Common myeloid progenitor, CD34-positive (primary cell): ENCODE data around the gene KRT32.

Experiments used
- CTCF ChIA-PET: fragments of 350-600 bp; sonication (Branson Sonifier 250); formaldehyde crosslinking; loops from one replicate; lab custom pipeline; 2021; ENCODE audit warnings: antibody characterized with exemption; lab: Charles Lee
- POLR2A ChIA-PET: fragments of 350-600 bp; sonication (Branson Sonifier 250); formaldehyde crosslinking; loops from one replicate; lab custom pipeline; 2021; ENCODE audit warnings: antibody characterized with exemption; lab: Charles Lee
- DNase-seq, 3 donors: peaks; one replicate each; pipeline versions ENCODE4 v3.0.0 to v3.0.0-alpha.2; 2013
- H3K27ac ChIP-seq, 2 experiments: 1 replicate in 1 of 2; 2 replicates in 1 of 2; pipeline ENCODE4 v1.7.0; 2013; ENCODE audit warnings: inconsistent platforms in 2 of 2, low read length in 2 of 2, mild to moderate bottlenecking in 2 of 2, low read depth in 1 of 2, moderate library complexity in 1 of 2; ENCODE audit not compliant: severe bottlenecking in 2 of 2, insufficient read depth in 1 of 2, poor library complexity in 1 of 2
- H3K27me3 ChIP-seq, 5 experiments: replicated peaks in 2 of 5; 1 replicate in 3 of 5; 2 replicates in 2 of 5; pipeline versions ENCODE4 v1.6.1 to v1.7.0; 2013; ENCODE audit warnings: low read length in 4 of 5, mild to moderate bottlenecking in 2 of 5, moderate library complexity in 2 of 5, inconsistent platforms in 1 of 5; ENCODE audit not compliant: insufficient read depth in 5 of 5, control insufficient read depth in 4 of 5
- H3K36me3 ChIP-seq, 4 experiments: 1 replicate in 2 of 4; 2 replicates in 2 of 4; pipeline versions ENCODE4 v1.6.1 to v1.7.0; 2013; ENCODE audit warnings: low read length in 3 of 4, control low read depth in 1 of 4, mild to moderate bottlenecking in 1 of 4; ENCODE audit not compliant: control insufficient read depth in 4 of 4, insufficient read depth in 4 of 4
- H3K4me1 ChIP-seq, 4 experiments: 1 replicate in 3 of 4; 2 replicates in 1 of 4; pipeline versions ENCODE4 v1.6.1 to v1.7.1; 2013; ENCODE audit warnings: low read length in 3 of 4, mild to moderate bottlenecking in 3 of 4, control low read depth in 1 of 4, inconsistent platforms in 1 of 4, moderate library complexity in 1 of 4; ENCODE audit not compliant: control insufficient read depth in 4 of 4, insufficient read depth in 4 of 4; ENCODE audit errors: control extremely low read depth in 1 of 4
- H3K4me3 ChIP-seq, 7 experiments: 1 replicate in 4 of 7; 2 replicates in 3 of 7; pipeline versions ENCODE4 v1.5.1 to v1.7.0; 2013; ENCODE audit warnings: mild to moderate bottlenecking in 7 of 7, low read length in 6 of 7, moderate library complexity in 6 of 7, inconsistent platforms in 2 of 7, low read depth in 2 of 7, control low read depth in 1 of 7; ENCODE audit not compliant: insufficient read depth in 4 of 7, control insufficient read depth in 1 of 7; ENCODE audit errors: extremely low read depth in 1 of 7
- H3K9me3 ChIP-seq, 5 experiments: 1 replicate in 4 of 5; 2 replicates in 1 of 5; pipeline versions ENCODE4 v1.6.1 to v1.7.1; 2013; ENCODE audit warnings: low read length in 4 of 5, mild to moderate bottlenecking in 2 of 5, inconsistent platforms in 1 of 5, low read depth in 1 of 5, moderate library complexity in 1 of 5; ENCODE audit not compliant: control insufficient read depth in 4 of 5, insufficient read depth in 2 of 5; ENCODE audit errors: control extremely low read depth in 1 of 5
- WGBS: methylation state at CpG from one replicate; pipeline ENCODE4 v1.1.5; 2013; ENCODE audit not compliant: insufficient coverage; 5-methylcytosine and 5-hydroxymethylcytosine counted together

The KRT32 gene

GRCh38 chr17:41492351-41492750, 25.2 kb upstream of the KRT32 start:
- Histone ChIP-seq H3K4me1 (peaks cover 0 to 7% (median 4%) of the 10 kb centered on the region in 4 experiments), H3K27me3 (peaks cover 0 to 2% (median 0%) of the 10 kb centered on the region in 5 experiments), H3K9me3 (no peaks in the 10 kb centered on the region), H3K4me3 (no peak overlapping the region), H3K27ac (no peak overlapping the region), H3K36me3 (no peaks in the 10 kb centered on the region)
- POLR2A ChIA-PET, result no interaction called here
- no peak for DNase-seq
- CTCF ChIA-PET, result interaction anchor here (0.8 to 1.7 kb wide), 2 partner anchors 43 to 155 kb away, joined by 3 to 4 read pairs; no protein-coding TSS in a partner anchor
- 76% methylated on average over 5 of the region's 6 CpGs for WGBS

DNA sequence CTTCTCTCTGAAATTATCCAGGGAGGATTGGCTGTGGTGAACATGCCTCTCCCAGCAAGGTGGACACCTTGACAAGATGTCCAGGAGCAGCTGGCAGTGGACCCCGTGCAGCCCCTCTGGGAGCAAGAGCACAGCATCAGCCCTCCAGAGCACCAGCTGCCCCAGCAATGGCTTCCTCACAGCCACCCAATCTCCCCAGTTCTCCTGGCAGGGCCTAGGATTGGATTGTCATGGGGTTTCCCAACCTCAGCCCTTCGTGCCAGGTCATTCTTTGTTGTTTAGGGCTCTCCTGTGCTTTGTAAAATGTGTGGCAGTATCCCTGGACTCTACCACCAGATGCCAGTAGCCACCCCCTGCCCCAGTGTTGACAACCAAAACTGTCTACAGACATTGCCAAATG, 24.3 kb upstream of the KRT32 start:
- H3K4me3 ChIP-seq, result no peak overlapping the region
- peaks cover 0 to 5% (median 0%) of the 10 kb centered on the region in 4 experiments for H3K4me1 ChIP-seq
- ChIA-PET POLR2A (no interaction called here), CTCF (interaction anchor here (1.2 kb wide), 1 partner anchor 57 kb away, joined by 3 read pairs; no protein-coding TSS in a partner anchor)
- 64% methylated on average over 2 of the region's 2 CpGs for WGBS
- no peak overlapping the region for H3K27ac ChIP-seq
- no peak for DNase-seq
- no peaks in the 10 kb centered on the region for H3K36me3 ChIP-seq
- peaks cover 0 to 2% (median 0%) of the 10 kb centered on the region in 5 experiments for H3K27me3 ChIP-seq
- no peaks in the 10 kb centered on the region for H3K9me3 ChIP-seq

DNA sequence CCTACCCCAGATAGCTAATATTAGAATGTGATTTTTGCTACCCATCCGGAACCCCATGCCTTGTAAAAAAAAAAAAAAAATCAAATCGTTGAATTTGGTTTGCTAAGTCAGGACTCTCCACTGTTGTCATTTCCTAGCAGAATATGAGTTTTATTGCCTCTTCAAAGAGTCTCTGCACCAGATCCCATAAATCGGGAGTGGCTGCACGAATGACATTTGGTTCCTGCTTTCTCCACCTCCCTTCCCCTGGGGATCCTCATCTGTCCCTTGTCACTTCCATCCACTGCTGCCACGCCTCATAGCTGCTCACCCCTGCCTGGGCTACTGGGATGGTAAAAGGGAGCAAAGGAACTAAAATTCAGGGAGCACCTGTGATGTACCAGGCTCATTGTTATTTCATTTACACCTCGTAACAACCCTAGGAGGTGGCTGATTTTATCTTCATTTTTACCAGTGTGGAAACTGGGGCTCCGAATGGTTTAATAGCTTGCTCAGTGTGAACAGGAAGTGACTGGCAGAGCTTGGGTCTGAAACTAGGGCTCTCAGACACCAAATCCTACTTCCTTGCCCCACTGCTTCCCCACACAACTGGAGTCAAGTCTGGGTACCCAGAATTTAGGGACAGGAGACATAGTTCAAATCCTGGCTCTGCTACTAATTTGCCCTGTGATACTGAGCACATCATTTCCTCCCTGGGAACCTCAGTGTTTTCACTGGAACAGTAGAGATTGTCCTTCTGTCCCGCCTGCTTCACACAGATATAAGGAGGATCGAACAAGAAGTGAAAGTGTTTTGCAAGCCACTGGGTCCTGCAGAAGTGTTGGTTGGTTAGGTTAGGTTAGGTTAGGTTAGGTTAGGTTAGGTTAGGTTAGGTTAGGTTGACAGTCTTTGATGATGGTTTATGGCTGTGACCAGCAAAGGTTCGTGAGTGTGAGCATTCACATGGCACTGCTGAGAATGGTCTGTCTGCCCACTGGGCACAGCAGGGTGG, 23.1 kb upstream of the KRT32 start:
- CTCF ChIA-PET, result interaction anchor here (0.8 to 1.2 kb wide), 2 partner anchors 58 to 173 kb away, joined by 3 to 4 read pairs; no protein-coding TSS in a partner anchor
- Histone ChIP-seq H3K27me3 (peaks cover 0 to 2% (median 0%) of the 10 kb centered on the region in 5 experiments), H3K4me3 (no peak overlapping the region), H3K27ac (no peak overlapping the region), H3K4me1 (peaks cover 0 to 5% (median 0%) of the 10 kb centered on the region in 4 experiments), H3K36me3 (no peaks in the 10 kb centered on the region), H3K9me3 (no peaks in the 10 kb centered on the region)
- DNase-seq, result peak in 2 of 3 donors; percentile 12 to 16
- WGBS, result 69% methylated on average over 7 of the region's 10 CpGs
- POLR2A ChIA-PET, result no interaction called here

DNA sequence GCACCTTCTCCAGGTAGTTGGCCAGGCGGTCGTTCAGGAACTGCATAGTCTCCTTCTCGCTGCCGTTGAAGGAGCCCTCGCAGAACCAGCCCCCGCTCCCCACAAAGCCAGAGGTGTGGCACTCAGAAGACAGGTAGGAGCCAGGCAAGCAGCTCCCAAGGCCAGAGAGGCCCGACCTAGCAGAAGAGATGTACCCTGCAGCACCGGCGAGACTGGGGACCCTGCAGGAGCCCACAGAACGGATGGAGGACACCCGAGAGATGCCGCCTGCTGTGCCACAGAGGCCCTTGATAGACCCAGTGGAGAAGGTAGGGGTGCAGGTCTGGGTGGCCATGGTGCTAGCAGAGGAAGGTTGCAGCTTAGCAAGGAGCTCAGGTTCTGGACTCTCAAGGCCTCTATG, 22.3 kb upstream of the KRT32 start, which contains the start of gene KRT36:
KRT36 (minus strand) TSS at position 380 of the 400 bp plus-strand sequence; CDS start at position 334, 46 bp downstream.
- 97% methylated on average over 11 of the region's 12 CpGs for WGBS
- no peaks in the 10 kb centered on the region for H3K36me3 ChIP-seq
- POLR2A ChIA-PET, result no interaction called here
- no peak within 1 kb of the TSS for H3K27ac ChIP-seq
- peaks cover 0 to 2% (median 0%) of the 10 kb centered on the region in 5 experiments for H3K27me3 ChIP-seq
- DNase-seq, result no peak
- CTCF ChIA-PET, result interaction anchor here (0.8 to 1.3 kb wide), 2 partner anchors 8 to 173 kb away, joined by 3 to 4 read pairs; no protein-coding TSS in a partner anchor
- H3K4me1 ChIP-seq, result peaks cover 0 to 5% (median 0%) of the 10 kb centered on the region in 4 experiments
- no peaks in the 10 kb centered on the region for H3K9me3 ChIP-seq
- H3K4me3 ChIP-seq, result no peak within 1 kb of the TSS

GRCh38 chr17:41486809-41487530, 19.8 kb upstream of the KRT32 start:
- peak; percentile 18 to 40 (median 25) for DNase-seq
- Histone ChIP-seq H3K4me1 (peaks cover 0 to 5% (median 0%) of the 10 kb centered on the region in 4 experiments), H3K36me3 (no peaks in the 10 kb centered on the region), H3K27me3 (peaks cover 0 to 3% (median 0%) of the 10 kb centered on the region in 5 experiments), H3K9me3 (no peaks in the 10 kb centered on the region), H3K27ac (no peak overlapping the region), H3K4me3 (no peak overlapping the region)
- 63% methylated on average over 27 of the region's 29 CpGs for WGBS
- POLR2A ChIA-PET, result no interaction called here
- CTCF ChIA-PET, result interaction anchor here (1.0 to 1.3 kb wide), 5 partner anchors 8 to 161 kb away, joined by 3 read pairs; no protein-coding TSS in a partner anchor

DNA sequence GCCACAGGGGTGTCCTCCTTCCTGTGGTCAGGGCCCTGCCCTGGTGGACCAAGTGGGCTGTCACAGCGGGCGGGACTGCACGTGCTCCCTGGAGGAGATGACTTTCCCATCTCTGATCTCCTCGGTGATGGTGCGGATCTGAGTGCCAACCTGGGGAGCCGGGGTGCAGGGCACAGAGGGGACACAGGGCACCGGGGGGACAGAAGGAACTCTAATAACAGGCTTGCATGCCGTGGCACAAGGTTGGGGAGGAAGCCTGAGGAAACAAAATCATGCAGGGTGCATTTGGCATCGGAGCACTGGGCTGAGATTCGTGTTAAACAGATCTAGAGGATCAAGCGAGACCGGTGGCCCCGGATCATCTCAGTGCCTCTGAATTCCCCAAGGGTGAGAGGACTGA, 19.1 kb upstream of the KRT32 start:
- CTCF ChIA-PET, result interaction anchor here (1.0 to 1.3 kb wide), 4 partner anchors 9 to 162 kb away, joined by 3 read pairs; no protein-coding TSS in a partner anchor
- POLR2A ChIA-PET, result no interaction called here
- peaks cover 0 to 5% (median 0%) of the 10 kb centered on the region in 4 experiments for H3K4me1 ChIP-seq
- no peaks in the 10 kb centered on the region for H3K36me3 ChIP-seq
- H3K4me3 ChIP-seq, result no peak overlapping the region
- peaks cover 0 to 4% (median 0%) of the 10 kb centered on the region in 5 experiments for H3K27me3 ChIP-seq
- no peaks in the 10 kb centered on the region for H3K9me3 ChIP-seq
- H3K27ac ChIP-seq, result no peak overlapping the region
- 94% methylated on average over 13 of the region's 13 CpGs for WGBS
- no peak for DNase-seq
